ENCODE measurements around the gene CCDC85B.

CCDC85B gene

GRCh38 chr11:65915821-65916251, 25.4 kb downstream of the CCDC85B start:
- DNase-seq (ENCODE audit: extremely low read depth, low read depth), result peak; percentile 94
- peak overlapping the region; percentile 99 for H3K4me3 ChIP-seq (replicated peaks; ENCODE audit: low read depth, low read length)
- no peak for TF ChIP-seq CTCF (IDR thresholded peaks at IDR 0.05; ENCODE audit: low read depth, low read length, missing control alignments)

- H3K4me3 ChIP-seq (replicated peaks; ENCODE audit: low read depth, low read length), result peak overlapping the region; percentile 99
- no peak for TF ChIP-seq CTCF (IDR thresholded peaks at IDR 0.05; ENCODE audit: low read depth, low read length, missing control alignments)
- DNase-seq (ENCODE audit: extremely low read depth, low read depth), result no peak
Measured at GRCh38 chr11:65916391-65916790, 25.9 kb downstream of the CCDC85B start.

- no peak for DNase-seq (ENCODE audit: extremely low read depth, low read depth)
- TF ChIP-seq CTCF (IDR thresholded peaks at IDR 0.05; ENCODE audit: low read depth, low read length, missing control alignments), result no peak
- peak overlapping the region; percentile 99 for H3K4me3 ChIP-seq (replicated peaks; ENCODE audit: low read depth, low read length)
Measured at GRCh38 chr11:65917077-65917433, 26.6 kb downstream of the CCDC85B start.

- H3K4me3 ChIP-seq (replicated peaks; ENCODE audit: low read depth, low read length), result peak overlapping the region; percentile 99
- TF ChIP-seq CTCF (IDR thresholded peaks at IDR 0.05; ENCODE audit: low read depth, low read length, missing control alignments), result no peak
- no peak for DNase-seq (ENCODE audit: extremely low read depth, low read depth)
Measured at GRCh38 chr11:65917434-65918210, 27.1 kb downstream of the CCDC85B start.

- TF ChIP-seq CTCF (IDR thresholded peaks at IDR 0.05; ENCODE audit: low read depth, low read length, missing control alignments), result no peak
- H3K4me3 ChIP-seq (replicated peaks; ENCODE audit: low read depth, low read length), result peak within 1 kb of the TSS; percentile 99
- DNase-seq (ENCODE audit: extremely low read depth, low read depth), result no peak
Measured at GRCh38 chr11:65918211-65919140, 28.0 kb downstream of the CCDC85B start, which contains the start of gene C11orf68. Gene C11orf68 (minus strand): TSS chr11:65919062. CDS start chr11:65919031, 31 bp downstream.

GRCh38 chr11:65919141-65919572, 28.7 kb downstream of the CCDC85B start, which contains the start of gene DRAP1:
Gene DRAP1 (plus strand): TSS chr11:65919426. CDS start chr11:65919502, 76 bp downstream.
- TF ChIP-seq CTCF (IDR thresholded peaks at IDR 0.05; ENCODE audit: low read depth, low read length, missing control alignments), result no peak
- peak within 1 kb of the TSS; percentile 99 for H3K4me3 ChIP-seq (replicated peaks; ENCODE audit: low read depth, low read length)
- DNase-seq (ENCODE audit: extremely low read depth, low read depth), result peak; percentile 82

Data from HFF-Myc (cell line).